ENCODE data around the gene POR. TPM values are rescaled to one million over a fixed set of nuclear protein-coding genes. Genes with fewer than 3 reads are reported as not detected.

Gene POR
- total and polyA plus RNA-seq, 2 experiments from 2014 or later = 106 to 220 TPM

GRCh38 chr7:75876126-75876881, 38.7 kb upstream of the POR start:
- H3K79me2 ChIP-seq = peaks cover 24% of the 10 kb centered on the region
- no peak for DNase-seq (ENCODE audit: low spot score)
- H3K4me2 ChIP-seq = no peak overlapping the region
- H3K27ac ChIP-seq = no peak overlapping the region
- H3K4me3 ChIP-seq = no peak overlapping the region
- no peaks in the 10 kb centered on the region for H4K20me1 ChIP-seq (ENCODE audit: insufficient read depth, poor library complexity, severe bottlenecking)
- peaks cover 10% of the 10 kb centered on the region for H3K4me1 ChIP-seq (ENCODE audit: insufficient read depth)
- TF ChIP-seq CTCF (IDR thresholded peaks at IDR 0.05; ENCODE audit: poor library complexity) (no peak), EZH2phosphoT487 (IDR thresholded peaks at IDR 0.05; ENCODE audit: low read depth, severe bottlenecking, unreplicated experiment) (no peak)
- H3K9me3 ChIP-seq (ENCODE audit: low read depth) = no peaks in the 10 kb centered on the region
- H2AFZ ChIP-seq = no peak overlapping the region
- no peaks in the 10 kb centered on the region for H3K36me3 ChIP-seq (replicated peaks; ENCODE audit: insufficient read depth, low read depth)
- 80% methylated on average over 11 of the region's 11 CpGs for WGBS (ENCODE audit: low lambda C conversion rate, missing lambda C conversion rate)
- H3K27me3 ChIP-seq = no peaks in the 10 kb centered on the region
- H3K9me2 ChIP-seq (replicated peaks; ENCODE audit: insufficient read depth) = no peaks in the 10 kb centered on the region

GRCh38 chr7:75878312-75878768, 36.6 kb upstream of the POR start:
- Histone ChIP-seq H3K9me2 (replicated peaks; ENCODE audit: insufficient read depth) (no peaks in the 10 kb centered on the region), H3K9me3 (ENCODE audit: low read depth) (no peaks in the 10 kb centered on the region), H2AFZ (peak overlapping the region; percentile 66), H3K27ac (peak overlapping the region; percentile 83), H3K36me3 (replicated peaks; ENCODE audit: insufficient read depth, low read depth) (no peaks in the 10 kb centered on the region), H3K27me3 (no peaks in the 10 kb centered on the region), H3K4me2 (peak overlapping the region; percentile 72), H3K4me3 (peak overlapping the region; percentile 1), H4K20me1 (ENCODE audit: insufficient read depth, poor library complexity, severe bottlenecking) (no peaks in the 10 kb centered on the region), H3K4me1 (ENCODE audit: insufficient read depth) (peaks cover 10% of the 10 kb centered on the region), H3K79me2 (peaks cover 44% of the 10 kb centered on the region)
- 30% methylated on average over 10 of the region's 10 CpGs for WGBS (ENCODE audit: low lambda C conversion rate, missing lambda C conversion rate)
- DNase-seq (ENCODE audit: low spot score) = no peak
- TF ChIP-seq EZH2 (IDR thresholded peaks at IDR 0.05; ENCODE audit: borderline replicate concordance) = no peak
- no peak for TF ChIP-seq CTCF (IDR thresholded peaks at IDR 0.05; ENCODE audit: poor library complexity)
- TF ChIP-seq EZH2phosphoT487 (IDR thresholded peaks at IDR 0.05; ENCODE audit: low read depth, severe bottlenecking, unreplicated experiment) = no peak

- DNase-seq (ENCODE audit: low spot score) = peak; percentile 98
- H3K27me3 ChIP-seq = no peaks in the 10 kb centered on the region
- TF ChIP-seq CTCF (IDR thresholded peaks at IDR 0.05; ENCODE audit: poor library complexity) = peak; percentile 9
- no peak for TF ChIP-seq EZH2phosphoT487 (IDR thresholded peaks at IDR 0.05; ENCODE audit: low read depth, severe bottlenecking, unreplicated experiment)
- H2AFZ ChIP-seq = peak within 1 kb of the TSS; percentile 73
- WGBS (ENCODE audit: low lambda C conversion rate, missing lambda C conversion rate) = 3% methylated on average over 32 of the region's 65 CpGs
- H3K36me3 ChIP-seq (replicated peaks; ENCODE audit: insufficient read depth, low read depth) = no peaks in the 10 kb centered on the region
- H3K4me2 ChIP-seq = peak within 1 kb of the TSS; percentile 91
- peaks cover 10% of the 10 kb centered on the region for H3K4me1 ChIP-seq (ENCODE audit: insufficient read depth)
- peak within 1 kb of the TSS; percentile 85 for H3K4me3 ChIP-seq
- no peaks in the 10 kb centered on the region for H3K9me3 ChIP-seq (ENCODE audit: low read depth)
- H3K27ac ChIP-seq = peak within 1 kb of the TSS; percentile 90
- peaks cover 49% of the 10 kb centered on the region for H3K79me2 ChIP-seq
- no peaks in the 10 kb centered on the region for H4K20me1 ChIP-seq (ENCODE audit: insufficient read depth, poor library complexity, severe bottlenecking)
- no peaks in the 10 kb centered on the region for H3K9me2 ChIP-seq (replicated peaks; ENCODE audit: insufficient read depth)
These were observed 36.0 kb upstream of the POR start, which contains the start of gene RHBDD2 for GRCh38 chr7:75878769-75879611. TSS of gene RHBDD2 (plus strand) at chr7:75879034. CDS start at chr7:75879083, 49 bp downstream.
